AG09319 (cell line): ENCODE results near the gene CSNK2A2.

ENCODE experiments used
- DNase-seq: peaks from one replicate; pipeline ENCODE4 v3.0.0-alpha.2; 2010; ENCODE audit warnings: low read depth; ENCODE audit errors: extremely low read depth
- TF ChIP-seq, protein P1 (sequence below): IDR thresholded peaks from 2 replicates; pipeline ENCODE4 v1.5.1; 2011; ENCODE audit warnings: low read depth, mild to moderate bottlenecking, inconsistent platforms, low read length, moderate library complexity

The CSNK2A2 gene

DNA sequence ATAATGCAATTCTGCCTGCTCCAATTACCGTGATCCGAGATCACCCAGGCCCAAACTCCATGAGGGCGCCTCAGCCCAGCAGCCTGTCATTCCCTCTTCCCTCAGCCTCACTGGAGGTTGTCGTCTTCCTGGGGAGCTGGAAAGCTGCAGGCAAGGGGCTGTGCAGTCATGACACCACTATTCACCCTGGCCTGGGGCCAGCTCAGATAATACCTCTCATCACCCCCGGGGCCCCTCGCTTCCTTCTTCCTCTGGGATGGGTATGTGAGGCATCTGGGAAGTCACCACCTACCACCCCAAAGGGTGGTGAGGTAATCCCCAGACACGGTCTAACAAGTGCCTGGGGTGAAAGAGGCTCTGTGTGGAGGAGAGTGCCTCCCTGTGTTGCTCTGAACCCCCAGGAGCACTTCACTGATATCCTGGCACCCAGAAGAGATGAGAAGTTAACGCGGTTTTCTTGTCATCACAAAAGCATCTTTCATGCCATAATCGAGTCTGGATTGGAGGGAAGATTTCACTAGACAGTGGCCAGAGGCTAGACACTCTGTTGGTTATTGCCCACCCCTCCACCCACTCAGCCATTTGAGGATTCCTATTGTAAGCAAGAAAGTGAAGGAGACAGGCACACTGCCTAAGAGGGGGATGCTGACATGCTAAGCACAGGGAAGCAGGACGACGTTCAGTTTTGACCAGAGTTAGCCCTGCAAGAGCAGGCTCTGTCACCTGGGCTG, 87.2 kb downstream of the CSNK2A2 start:
- DNase-seq, result no peak
- TF ChIP-seq, protein P1, sequence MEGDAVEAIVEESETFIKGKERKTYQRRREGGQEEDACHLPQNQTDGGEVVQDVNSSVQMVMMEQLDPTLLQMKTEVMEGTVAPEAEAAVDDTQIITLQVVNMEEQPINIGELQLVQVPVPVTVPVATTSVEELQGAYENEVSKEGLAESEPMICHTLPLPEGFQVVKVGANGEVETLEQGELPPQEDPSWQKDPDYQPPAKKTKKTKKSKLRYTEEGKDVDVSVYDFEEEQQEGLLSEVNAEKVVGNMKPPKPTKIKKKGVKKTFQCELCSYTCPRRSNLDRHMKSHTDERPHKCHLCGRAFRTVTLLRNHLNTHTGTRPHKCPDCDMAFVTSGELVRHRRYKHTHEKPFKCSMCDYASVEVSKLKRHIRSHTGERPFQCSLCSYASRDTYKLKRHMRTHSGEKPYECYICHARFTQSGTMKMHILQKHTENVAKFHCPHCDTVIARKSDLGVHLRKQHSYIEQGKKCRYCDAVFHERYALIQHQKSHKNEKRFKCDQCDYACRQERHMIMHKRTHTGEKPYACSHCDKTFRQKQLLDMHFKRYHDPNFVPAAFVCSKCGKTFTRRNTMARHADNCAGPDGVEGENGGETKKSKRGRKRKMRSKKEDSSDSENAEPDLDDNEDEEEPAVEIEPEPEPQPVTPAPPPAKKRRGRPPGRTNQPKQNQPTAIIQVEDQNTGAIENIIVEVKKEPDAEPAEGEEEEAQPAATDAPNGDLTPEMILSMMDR, result no peak

DNA sequence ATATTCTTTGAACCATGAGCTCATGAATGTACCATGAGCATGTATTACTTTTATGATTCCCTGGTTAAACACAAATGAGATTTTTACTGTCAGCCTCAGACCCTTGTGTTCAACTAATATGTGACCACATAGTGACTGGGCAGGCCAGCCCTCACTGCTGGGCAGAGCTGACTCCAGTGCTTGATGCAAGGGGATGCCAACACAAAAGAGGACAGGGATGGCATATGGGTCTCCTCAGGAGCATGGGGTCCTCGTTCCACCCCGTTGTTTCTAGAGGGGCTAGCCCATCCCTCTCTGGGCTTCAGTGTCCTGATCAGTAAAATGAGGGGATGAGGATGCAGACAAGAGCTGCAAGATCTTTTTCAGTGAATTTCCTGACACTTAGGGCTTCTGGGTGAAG, 88.0 kb downstream of the CSNK2A2 start:
- no peak for DNase-seq
- TF ChIP-seq, protein P1, result no peak

DNA sequence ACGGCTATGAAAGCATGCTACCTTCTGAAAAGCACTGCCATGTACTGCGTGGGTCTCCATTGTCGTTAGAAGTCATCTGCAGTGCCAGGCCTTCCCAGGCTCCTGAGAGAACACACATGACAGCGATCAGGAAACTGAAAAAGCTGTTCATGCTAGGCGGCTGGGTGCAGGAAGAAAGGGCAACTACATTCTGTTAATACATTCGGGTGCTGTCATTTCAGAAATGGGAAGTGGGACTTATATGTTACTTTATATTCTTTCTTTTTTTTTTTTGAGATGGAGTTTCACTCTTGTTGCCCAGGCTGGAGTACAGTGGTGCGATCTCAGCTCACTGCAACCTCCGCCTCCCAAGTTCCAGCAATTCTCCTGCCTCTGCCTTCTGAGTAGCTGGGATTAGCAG, 88.6 kb downstream of the CSNK2A2 start:
- no peak for DNase-seq
- TF ChIP-seq, protein P1, result no peak
